ENCODE measurements around the gene SBK2. TPM values are rescaled to one million over a fixed set of nuclear protein-coding genes. Genes with fewer than 3 reads are reported as not detected.

SBK2 gene
- polyA plus RNA-seq, 1 donor from 2014 or later, result not detected

DNA sequence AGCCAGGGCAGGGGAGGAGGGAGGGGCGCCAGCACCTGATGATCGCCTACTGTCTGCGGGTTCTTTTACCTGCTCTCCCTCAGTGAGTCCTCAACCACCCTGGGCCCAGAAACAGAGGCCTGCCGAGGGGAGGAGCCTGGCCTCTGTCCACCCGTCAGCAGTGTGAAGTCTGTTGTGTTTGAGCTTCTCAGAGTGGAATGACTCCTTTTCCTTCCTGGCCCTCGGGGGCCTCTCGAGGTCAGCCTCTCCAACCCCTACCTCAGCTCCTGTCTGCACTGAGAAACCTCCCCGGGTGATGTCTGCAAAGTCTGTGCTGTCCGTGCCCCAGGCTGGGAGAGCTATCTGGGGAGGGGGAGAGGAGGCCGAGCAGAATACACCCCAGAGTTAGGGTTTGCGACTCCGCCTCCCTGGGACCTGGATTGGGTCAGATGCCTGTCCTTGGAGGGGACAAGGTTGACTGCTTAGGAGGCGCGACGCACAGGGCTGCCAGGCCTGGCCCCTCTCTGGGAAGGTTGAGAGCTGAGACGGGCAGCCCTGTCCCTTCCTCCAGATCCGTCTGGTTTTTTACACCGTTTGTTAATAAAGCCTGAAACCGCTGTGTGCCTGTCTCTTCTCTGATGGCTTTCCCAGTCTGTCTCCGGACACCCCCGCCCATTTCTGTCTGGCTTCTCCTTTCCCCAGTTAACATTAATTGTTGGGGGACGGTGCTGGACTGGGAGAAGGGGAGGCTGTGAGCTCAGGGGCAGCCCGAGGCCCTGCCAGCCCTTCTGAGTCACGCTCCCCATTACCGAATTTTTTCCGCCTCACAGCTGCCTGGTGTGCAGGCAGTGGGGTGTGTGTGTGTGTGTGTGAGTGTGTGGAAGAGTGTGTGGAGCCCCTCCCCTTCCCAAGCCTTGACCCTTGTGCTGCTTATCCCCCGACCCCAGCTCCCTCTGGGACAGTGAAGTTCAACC lies 49.7 kb downstream of the SBK2 start:
- TF ChIP-seq RAD21 (conservative IDR thresholded peaks at IDR 0.05) (no peak), MXI1 (conservative IDR thresholded peaks at IDR 0.05; ENCODE audit: poor library complexity, severe bottlenecking) (no peak), EP300 (conservative IDR thresholded peaks at IDR 0.05; ENCODE audit: poor library complexity, severe bottlenecking) (no peak), POLR2AphosphoS5 (IDR thresholded peaks at IDR 0.05) (no peak)
- TF ChIP-seq, protein P1, sequence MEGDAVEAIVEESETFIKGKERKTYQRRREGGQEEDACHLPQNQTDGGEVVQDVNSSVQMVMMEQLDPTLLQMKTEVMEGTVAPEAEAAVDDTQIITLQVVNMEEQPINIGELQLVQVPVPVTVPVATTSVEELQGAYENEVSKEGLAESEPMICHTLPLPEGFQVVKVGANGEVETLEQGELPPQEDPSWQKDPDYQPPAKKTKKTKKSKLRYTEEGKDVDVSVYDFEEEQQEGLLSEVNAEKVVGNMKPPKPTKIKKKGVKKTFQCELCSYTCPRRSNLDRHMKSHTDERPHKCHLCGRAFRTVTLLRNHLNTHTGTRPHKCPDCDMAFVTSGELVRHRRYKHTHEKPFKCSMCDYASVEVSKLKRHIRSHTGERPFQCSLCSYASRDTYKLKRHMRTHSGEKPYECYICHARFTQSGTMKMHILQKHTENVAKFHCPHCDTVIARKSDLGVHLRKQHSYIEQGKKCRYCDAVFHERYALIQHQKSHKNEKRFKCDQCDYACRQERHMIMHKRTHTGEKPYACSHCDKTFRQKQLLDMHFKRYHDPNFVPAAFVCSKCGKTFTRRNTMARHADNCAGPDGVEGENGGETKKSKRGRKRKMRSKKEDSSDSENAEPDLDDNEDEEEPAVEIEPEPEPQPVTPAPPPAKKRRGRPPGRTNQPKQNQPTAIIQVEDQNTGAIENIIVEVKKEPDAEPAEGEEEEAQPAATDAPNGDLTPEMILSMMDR (IDR thresholded peaks at IDR 0.05; ENCODE audit: poor library complexity, severe bottlenecking), result no peak
- Histone ChIP-seq H3K9me2 (ENCODE audit: insufficient read depth, low read length) (no peaks in the 10 kb centered on the region), H4K20me1 (ENCODE audit: insufficient read depth) (no peaks in the 10 kb centered on the region), H3K4me3 (ENCODE audit: low read length) (peak overlapping the region; percentile 47), H3K27me3 (ENCODE audit: insufficient read depth, low read depth, low read length) (no peaks in the 10 kb centered on the region), H3K4me2 (ENCODE audit: low read length) (no peak overlapping the region), H3K79me2 (replicated peaks; ENCODE audit: insufficient read depth, low read length) (peaks cover 14% of the 10 kb centered on the region), H3K9me3 (ENCODE audit: low read length) (no peaks in the 10 kb centered on the region), H2AFZ (ENCODE audit: low read depth, low read length) (no peak overlapping the region), H3F3A (ENCODE audit: insufficient read depth, low read length, poor library complexity, severe bottlenecking) (no peaks in the 10 kb centered on the region), H3K27ac (ENCODE audit: low read length) (no peak overlapping the region), H3K36me3 (ENCODE audit: insufficient read depth, low read length) (no peaks in the 10 kb centered on the region), H3K9ac (ENCODE audit: low read length) (peak overlapping the region; percentile 95)

DNA sequence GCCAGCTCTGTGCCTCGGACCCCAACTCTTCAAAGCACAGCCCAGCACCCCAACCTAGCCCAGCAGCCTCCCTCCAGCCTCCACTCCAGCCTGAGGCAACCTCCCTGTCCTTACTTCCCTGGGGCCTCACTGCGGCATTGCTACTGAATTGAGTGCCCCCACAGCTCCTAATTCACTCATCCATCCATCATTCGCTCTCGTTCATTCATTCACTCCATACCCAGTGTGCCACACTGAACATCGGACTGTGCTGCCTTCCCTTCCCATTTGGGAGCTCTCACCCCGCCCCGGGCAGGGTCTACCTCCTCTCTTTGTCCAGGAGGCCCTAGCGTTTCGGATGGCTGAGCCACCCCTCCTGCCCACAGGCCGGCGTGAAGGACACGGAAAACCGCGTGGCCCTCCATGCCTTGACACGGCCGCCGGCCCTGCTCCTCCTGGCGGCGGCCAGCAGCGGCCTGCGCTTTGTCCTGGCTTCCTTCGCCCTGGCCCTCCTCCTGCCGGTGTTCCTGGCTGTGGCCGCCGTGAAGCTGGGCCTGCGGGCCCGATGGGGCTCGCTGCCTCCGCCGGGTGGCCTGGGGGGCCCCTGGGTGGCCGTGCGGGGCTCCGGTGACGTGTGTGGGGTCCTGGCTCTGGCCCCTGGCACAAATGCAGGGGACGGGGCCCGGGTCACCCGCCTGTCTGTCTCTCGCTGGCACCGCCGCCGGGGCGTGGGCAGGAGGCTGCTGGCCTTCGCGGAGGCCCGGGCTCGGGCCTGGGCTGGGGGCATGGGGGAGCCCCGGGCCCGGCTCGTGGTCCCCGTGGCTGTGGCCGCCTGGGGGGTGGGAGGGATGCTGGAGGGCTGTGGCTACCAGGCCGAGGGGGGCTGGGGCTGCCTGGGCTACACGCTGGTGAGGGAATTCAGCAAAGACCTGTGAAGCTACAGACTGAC lies 50.6 kb downstream of the SBK2 start:
- Histone ChIP-seq H3K27me3 (ENCODE audit: insufficient read depth, low read depth, low read length) (no peaks in the 10 kb centered on the region), H4K20me1 (ENCODE audit: insufficient read depth) (no peaks in the 10 kb centered on the region), H2AFZ (ENCODE audit: low read depth, low read length) (no peak overlapping the region), H3K9me2 (ENCODE audit: insufficient read depth, low read length) (no peaks in the 10 kb centered on the region), H3K27ac (ENCODE audit: low read length) (peak overlapping the region; percentile 87), H3K4me2 (ENCODE audit: low read length) (peak overlapping the region; percentile 88), H3F3A (ENCODE audit: insufficient read depth, low read length, poor library complexity, severe bottlenecking) (no peaks in the 10 kb centered on the region), H3K36me3 (ENCODE audit: insufficient read depth, low read length) (no peaks in the 10 kb centered on the region), H3K4me3 (ENCODE audit: low read length) (peak overlapping the region; percentile 90), H3K9me3 (ENCODE audit: low read length) (no peaks in the 10 kb centered on the region), H3K79me2 (replicated peaks; ENCODE audit: insufficient read depth, low read length) (peaks cover 14% of the 10 kb centered on the region), H3K9ac (ENCODE audit: low read length) (peak overlapping the region; percentile 95)
- no peak for TF ChIP-seq EZH2 (IDR thresholded peaks at IDR 0.05; ENCODE audit: borderline replicate concordance, insufficient read depth, low read length, poor library complexity, severe bottlenecking)
- TF ChIP-seq TAF1 (IDR thresholded peaks at IDR 0.05; ENCODE audit: low read depth), result no peak
- TF ChIP-seq, protein P1 (IDR thresholded peaks at IDR 0.05; ENCODE audit: poor library complexity, severe bottlenecking), result no peak
- no peak for TF ChIP-seq MXI1 (conservative IDR thresholded peaks at IDR 0.05; ENCODE audit: poor library complexity, severe bottlenecking)
- no peak for TF ChIP-seq EP300 (conservative IDR thresholded peaks at IDR 0.05; ENCODE audit: poor library complexity, severe bottlenecking)
- no peak for TF ChIP-seq RAD21 (conservative IDR thresholded peaks at IDR 0.05)
- TF ChIP-seq POLR2AphosphoS5 (IDR thresholded peaks at IDR 0.05), result no peak
- TF ChIP-seq SMC3 (conservative IDR thresholded peaks at IDR 0.05; ENCODE audit: poor library complexity), result no peak
- TF ChIP-seq, protein P2, sequence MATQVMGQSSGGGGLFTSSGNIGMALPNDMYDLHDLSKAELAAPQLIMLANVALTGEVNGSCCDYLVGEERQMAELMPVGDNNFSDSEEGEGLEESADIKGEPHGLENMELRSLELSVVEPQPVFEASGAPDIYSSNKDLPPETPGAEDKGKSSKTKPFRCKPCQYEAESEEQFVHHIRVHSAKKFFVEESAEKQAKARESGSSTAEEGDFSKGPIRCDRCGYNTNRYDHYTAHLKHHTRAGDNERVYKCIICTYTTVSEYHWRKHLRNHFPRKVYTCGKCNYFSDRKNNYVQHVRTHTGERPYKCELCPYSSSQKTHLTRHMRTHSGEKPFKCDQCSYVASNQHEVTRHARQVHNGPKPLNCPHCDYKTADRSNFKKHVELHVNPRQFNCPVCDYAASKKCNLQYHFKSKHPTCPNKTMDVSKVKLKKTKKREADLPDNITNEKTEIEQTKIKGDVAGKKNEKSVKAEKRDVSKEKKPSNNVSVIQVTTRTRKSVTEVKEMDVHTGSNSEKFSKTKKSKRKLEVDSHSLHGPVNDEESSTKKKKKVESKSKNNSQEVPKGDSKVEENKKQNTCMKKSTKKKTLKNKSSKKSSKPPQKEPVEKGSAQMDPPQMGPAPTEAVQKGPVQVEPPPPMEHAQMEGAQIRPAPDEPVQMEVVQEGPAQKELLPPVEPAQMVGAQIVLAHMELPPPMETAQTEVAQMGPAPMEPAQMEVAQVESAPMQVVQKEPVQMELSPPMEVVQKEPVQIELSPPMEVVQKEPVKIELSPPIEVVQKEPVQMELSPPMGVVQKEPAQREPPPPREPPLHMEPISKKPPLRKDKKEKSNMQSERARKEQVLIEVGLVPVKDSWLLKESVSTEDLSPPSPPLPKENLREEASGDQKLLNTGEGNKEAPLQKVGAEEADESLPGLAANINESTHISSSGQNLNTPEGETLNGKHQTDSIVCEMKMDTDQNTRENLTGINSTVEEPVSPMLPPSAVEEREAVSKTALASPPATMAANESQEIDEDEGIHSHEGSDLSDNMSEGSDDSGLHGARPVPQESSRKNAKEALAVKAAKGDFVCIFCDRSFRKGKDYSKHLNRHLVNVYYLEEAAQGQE (IDR thresholded peaks at IDR 0.05; ENCODE audit: borderline replicate concordance), result no peak
